Brain pericyte (primary cell): Measurements from ENCODE around the gene ELF2.
"Not testable (repeated sequence)": the region's sequence is repeated elsewhere in the genome, so short reads cannot be mapped to it uniquely, and the experiment has no call there.

Experiments
- DNase-seq: peaks from one replicate; pipeline ENCODE4 v3.0.0-alpha.2; 2012; ENCODE audit warnings: low read depth, low spot score

ELF2 gene

DNA sequence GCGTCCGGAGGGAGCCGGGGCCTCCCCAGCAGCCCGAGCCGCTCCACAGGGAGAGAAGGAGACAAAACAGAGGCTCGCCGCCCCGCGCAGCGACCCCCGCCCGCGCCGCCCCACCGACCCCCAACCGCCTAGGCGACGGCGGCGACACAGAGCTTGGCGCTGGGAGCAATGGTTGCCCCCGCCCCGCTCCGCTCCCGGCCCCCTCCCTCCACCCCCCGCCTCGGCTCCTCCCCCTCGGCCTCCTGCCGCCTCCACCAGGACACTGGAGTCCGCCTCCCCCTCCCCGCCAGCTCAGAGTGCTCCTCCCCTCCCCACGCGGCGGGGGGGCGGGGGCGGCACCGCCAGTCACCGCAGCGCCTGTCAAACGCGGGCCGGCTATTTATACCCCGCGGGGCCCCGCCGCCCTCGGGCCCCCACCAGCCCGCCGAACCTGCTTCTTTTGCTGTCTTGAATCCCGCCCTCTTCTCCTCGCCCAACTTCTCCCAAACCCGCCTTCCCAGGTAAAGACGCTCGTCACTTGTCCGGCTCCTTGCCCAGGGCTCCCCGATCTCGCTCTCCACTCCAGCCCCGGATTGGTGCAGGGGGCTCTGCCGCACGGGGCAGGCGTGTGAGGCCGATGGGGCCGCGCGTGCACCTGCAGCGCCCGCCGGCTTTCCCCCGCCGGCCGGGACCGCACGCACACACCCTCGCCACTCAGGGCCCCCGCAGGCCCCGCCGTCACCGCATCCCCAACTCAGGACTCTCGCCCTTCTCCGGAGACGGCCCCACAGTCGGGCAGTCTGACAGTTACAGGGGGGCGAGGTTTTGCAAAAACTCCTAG, at the start of gene ELF2:
ELF2 (minus strand) TSS at position 170 of the 820 bp plus-strand sequence. CDS start 39,517 bp downstream, outside the sequence.
- DNase-seq: no peak

DNA sequence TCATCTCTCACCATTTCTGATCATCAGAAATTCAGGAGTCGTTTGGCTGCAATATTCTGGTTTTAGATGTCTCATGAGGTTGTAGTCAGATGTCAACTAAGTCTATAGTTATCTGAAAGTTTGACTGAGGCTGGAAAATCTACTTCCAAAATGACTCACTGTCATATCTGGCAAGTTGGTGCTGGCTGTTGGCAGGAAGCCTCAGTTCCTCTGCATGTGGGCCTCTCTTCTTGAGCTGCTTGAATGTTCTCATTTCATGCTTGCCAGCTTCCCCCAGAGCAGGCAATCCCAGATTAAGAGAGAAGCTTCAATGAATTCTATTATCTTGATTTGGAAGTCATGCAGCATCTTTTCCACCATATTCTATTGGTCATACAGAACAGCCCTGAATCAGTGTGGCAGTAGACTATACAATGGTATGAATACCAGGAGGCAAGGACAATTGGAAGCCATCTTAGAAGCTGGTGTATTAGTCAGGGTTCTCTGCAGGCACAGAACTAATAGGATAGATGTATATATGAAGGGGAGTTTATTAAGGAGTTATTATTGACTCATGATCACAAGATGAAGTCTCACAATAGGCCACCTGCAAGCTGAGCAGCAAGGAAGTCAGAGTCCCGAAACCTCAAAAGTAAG, 46.8 kb upstream of the ELF2 start:
- no peak for DNase-seq

DNA sequence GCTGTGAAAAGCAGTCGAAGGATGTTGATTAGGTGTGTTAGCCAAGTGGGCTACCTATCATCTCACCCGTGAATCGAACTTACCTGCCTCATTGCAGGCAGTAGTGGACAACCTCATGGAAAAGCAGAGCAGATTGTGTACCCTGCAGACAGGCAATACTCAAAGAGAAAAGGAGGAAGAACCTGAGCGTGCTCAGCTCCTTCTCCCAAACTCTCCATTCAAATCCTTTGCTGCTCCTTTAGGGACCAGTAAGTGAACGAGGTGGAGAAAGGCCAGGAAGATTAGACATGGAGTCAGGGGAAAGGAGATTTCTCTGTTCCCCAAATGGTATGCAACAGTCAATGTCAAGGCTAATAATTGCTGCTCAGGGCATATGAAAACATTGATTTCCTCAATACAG, 45.2 kb upstream of the ELF2 start:
- DNase-seq: no peak

DNA sequence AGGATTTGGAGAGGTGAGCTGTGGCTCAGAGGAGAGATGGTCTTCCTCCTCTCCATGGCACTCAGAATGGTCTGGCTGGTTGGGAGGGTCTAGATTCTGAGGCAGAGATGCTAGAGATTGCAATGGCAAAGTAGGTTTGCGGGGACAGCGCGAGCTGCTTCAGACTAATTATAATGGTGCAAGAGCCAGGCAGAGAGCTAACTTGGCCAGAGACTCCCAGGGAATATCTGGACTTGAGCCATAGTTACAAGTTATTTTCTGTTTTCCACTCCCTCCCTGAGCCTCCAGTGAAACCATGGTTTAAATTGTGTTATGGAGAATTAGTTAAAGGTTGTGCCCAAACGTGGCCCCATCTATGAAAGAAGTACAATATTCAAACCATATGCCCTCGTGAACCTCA, 44.7 kb upstream of the ELF2 start:
- DNase-seq: no peak

DNA sequence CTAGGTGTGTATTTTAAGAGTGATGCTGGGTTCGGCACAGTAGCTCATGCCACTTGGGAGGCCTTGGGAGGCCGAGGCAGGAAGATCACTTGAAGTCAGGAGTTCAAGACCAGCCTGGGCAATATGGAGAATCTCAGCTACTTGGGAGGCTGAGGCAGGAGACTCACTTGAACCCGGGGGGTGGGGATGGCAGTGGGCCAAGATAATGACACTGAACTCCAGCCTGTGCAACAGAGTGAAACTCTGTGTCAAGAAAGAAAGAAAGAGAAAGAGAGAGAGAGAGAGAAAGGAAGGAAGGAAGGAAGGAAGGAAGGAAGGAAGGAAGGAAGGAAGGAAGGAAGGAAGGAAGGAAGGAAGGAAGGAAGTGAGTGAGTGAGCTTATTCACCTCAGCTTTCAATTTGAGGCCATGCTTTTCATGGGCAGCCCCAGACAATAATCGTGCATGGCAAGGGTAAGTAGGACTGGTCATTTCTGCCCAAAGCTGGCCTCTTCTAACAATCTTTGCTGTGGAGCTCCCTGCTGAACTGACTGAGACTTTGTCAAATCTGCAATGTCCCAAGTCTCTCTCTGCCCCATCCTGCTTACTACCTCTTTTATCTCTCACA, 42.5 kb upstream of the ELF2 start:
- no peak for DNase-seq

DNA sequence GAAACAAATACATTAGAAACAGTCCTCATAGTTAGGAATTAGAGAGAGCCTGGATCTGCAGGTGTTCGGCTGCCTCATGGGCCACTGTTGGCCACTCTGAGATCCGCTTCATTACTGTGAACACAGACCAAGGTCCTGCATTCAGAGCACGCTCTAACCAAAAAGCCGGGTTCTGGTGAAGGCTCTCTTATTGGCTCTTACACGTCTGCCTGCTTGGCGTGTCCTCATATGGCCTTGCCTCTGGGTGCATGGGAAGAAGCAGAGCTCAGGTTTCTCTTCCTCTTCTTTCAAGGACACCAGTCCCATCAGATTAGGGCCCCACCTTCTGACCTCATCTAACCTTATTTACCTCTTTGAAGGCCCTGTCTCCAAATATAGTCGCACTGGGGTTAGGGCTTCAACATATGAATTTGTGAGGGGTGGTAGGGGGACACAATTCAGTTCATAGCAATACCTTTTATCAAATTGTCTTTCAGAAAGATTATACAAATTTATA, 37.1 kb upstream of the ELF2 start:
- no peak for DNase-seq

DNA sequence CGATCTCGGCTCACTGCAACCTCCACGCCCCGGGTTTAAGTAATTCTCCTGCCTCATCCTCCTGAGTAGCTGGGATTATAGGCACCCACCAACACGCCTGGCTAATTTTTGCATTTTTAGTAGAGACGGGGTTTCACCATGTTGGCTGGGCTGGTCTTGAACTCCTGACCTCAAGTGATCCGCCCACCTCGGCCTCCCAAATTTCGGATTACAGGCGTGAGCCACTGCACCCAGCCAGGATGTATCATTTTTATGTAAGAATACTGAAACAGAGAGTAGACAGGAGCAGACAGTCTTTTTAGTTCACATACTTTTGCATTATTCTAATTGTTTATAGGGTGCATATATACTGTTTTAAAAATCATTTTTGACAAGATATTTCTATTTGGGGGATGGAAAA, 36.6 kb upstream of the ELF2 start:
- DNase-seq: not testable (repeated sequence)

DNA sequence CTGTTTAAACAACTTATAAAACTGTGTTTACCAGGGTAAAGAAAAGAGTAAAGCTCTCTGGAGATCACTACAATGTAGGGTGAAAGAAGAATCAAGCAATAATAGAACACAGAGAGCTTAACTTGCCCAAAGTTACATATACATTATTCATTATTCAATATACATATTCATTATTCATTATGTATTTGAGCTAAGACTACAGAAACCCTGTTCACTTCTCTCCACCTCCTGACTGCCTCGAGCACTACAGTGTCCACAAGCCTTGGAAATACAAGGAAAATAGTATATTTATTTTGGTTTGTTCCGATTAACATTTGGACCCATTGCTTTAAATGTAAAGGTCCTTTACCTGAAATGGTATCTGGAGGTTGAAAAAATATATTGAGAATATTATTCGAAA, 35.9 kb upstream of the ELF2 start:
- no peak for DNase-seq

DNA sequence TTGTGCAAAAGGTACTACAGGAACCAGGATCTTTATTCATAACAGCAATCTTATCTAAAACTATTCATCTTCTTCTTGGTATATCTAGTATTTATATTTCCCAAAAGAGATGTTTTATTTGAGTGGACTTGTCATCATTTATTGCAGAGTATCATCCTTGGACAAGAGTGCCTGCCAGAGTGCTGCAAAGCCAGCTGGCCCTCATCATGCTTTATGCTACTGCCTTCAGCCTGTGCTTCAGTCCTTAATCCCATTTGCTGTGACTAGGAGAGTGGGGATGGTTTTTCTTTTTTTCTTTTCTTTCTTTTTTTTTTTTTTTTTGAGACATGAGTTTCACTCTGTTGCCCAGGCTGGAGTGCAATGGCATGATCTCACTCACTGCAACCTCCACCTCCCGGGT, 33.5 kb upstream of the ELF2 start:
- DNase-seq: no peak

DNA sequence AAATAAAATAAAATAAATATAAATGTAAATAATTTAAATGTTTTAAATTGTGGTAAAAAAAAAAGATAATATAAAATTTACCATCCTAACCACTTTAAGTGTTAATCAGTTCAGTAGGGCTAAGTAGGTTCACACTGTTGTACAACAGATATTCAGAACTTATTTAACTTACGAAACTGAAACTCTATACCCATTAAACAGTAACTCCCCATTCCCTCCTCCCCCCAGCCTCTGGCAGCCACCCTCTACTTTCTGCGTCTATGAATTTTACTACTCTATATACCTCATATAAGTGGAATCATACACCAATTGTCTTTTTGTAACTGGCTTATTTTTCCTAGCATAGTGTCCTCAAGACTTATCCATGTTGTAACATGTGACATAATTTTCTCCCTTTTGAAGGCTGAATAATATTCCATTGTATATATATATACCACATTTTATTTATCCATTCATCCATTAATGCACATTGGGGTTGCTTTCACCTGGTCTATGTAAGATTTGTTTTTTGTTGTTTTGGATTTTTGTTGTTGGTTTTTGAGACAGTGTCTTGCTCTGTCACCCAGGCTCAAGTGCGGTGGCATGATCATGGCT, 32.5 kb upstream of the ELF2 start:
- DNase-seq: no peak

DNA sequence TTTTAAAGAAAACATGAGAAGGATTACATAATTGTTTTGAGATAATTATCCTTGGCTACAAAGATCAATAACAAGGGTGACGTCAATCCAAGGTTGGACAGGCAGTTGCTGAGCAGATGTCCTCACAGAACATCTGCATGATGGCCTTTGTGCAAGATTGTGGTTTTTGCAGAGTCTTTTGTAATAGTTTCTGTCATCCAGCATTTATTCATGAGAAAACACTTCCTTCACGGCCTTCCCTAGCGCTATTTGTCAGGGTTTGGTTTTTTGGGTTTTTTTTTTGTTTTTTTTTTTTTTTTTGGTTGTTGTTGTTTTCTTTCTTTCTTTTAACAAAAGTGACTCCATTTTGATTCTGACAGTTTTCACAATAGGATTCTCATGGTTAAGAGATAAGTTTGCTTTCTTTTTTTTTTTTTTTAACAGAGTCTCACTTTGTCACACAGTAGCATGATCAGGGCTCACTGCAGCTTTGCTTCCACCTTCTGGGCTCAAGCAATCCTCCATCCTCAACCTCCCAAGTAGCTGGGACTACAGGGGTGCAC, 31.5 kb upstream of the ELF2 start:
- DNase-seq: no peak

DNA sequence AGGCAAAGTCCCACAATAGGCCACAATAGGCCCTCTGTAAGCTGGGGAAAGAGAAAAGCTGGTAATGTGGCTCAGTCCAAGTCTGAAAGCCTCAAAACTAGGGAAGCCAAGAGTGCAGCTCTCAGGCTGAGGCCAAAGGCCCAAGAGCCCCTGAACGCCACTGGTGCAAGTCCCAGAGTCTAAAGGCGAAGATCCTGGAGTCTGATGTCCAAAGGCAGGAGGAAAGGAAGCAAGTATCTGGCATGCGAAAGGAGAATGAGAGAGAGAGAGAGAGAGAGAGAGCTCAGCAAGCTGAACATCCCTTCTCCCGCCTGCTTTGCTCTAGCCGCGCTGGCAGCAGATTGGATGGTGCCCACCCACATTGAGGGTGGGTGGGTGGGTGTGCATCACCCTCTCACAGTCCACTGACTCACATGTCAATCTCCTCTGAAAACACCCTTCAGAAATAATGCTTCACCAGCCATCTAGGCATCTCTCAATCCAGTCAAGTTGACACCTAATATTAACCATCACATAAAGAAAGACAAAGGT, 30.9 kb upstream of the ELF2 start:
- DNase-seq: no peak

DNA sequence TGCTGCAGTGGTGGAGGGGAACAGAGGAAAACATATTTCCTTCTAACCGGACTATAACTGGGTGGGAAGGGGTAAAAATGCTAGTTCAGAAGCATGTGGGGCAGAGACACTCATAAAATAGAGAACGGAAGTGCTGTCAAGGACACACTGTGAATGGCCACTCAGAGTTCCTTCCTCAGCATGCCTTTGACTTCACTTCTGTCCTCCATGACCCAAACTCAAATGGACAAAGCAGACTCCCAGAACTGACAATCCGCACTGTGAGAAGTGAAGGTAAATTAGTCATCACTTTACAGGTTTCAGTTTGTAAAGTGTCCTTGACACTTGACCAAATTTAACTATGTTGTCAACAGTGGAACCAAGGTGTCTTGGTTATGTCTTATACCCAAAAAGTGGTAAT, 30.2 kb upstream of the ELF2 start:
- DNase-seq: no peak

DNA sequence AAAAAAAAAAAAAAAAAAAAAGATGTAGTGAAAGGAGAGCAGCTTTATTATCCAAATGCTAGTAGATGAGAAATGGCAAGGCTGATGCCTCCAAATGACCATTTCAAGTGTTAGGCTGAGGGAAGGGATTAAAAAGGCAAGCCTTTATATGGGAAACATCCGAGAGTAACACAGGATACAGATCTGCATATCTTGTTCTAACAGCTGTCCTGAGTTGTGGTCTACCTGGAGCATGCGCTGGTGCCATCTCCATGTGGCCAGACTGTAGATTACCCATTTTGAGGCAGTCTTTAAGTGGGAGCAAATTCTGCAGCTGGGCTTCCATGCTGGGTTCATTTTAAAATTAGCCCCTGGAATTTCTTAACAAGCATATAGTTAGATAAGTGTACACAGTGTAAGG, 26.0 kb upstream of the ELF2 start:
- DNase-seq: no peak

DNA sequence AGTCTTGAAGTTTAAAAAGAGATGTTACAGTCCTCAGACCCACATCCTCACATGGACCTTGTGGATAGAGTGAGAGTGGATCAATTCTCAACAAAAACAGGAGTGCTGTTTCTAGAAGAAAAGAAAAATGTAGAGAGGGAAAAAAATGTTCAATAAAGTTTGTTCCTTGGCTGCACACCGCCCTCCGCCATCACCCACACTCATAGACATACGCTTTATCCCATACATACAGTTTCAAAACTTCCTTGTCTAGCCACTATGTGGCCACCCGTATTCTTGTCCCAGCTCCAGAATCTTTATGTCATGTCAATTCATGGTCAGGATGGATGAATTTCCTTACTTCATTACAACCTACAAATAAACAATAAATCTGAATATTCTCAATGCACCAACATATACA, 23.5 kb upstream of the ELF2 start:
- DNase-seq: no peak

DNA sequence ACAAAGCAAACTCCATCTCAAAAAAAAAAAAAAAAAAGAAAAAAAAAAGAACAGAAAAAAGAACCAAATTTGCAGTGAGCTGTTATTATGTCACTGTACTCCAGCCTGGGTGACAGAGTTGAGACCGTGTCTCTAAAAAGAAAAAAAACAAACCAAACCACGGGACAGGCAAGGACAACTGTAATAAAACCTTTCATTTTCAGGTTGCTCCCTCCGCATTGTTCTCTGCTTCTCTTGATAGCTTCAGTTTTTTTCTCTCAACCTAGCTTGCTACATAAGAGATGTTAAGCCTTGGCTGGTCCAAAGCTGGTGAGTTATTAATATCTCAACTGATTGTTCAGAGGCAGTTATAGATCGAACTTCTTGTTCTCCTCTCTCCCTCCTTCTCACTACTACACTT, 23.1 kb upstream of the ELF2 start:
- DNase-seq: no peak

DNA sequence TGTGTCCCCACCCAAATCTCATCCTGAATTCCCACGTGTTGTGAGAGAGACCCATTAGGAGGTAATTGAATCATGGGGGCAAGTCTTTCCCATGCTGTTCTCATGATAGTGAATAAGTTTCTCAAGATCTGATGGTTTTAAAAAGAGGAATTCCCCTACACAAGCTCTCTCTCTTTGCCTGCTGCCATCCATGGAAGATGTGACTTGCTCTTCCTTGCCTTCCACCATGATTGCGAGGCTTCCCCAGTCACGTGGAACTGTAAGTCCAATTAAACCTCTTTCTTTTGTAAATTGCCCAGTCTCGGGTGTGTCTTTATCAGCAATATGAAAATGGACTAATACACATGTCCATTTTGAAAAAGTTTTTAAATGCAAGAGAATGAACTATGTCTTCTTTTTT, 20.2 kb upstream of the ELF2 start:
- DNase-seq: not testable (repeated sequence)

DNA sequence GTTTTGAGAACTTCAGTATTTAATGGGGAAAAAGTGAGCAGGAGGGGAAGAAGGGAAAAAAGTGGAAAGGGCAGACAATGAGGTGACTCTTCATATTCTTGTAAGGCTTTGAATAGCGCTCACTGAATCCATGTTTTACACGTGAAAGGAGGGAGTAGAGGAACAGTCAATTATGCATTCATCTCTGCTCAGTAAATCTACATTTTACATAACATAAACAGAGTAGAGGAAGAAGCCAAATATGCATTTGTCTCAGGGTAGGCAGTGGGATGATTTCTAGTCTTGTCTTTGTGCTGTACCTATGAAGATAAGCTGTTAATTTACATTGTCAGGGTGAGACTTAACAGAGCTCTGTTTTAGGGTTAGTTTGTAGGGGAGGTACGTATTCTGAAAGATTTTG, 19.4 kb upstream of the ELF2 start:
- DNase-seq: no peak

DNA sequence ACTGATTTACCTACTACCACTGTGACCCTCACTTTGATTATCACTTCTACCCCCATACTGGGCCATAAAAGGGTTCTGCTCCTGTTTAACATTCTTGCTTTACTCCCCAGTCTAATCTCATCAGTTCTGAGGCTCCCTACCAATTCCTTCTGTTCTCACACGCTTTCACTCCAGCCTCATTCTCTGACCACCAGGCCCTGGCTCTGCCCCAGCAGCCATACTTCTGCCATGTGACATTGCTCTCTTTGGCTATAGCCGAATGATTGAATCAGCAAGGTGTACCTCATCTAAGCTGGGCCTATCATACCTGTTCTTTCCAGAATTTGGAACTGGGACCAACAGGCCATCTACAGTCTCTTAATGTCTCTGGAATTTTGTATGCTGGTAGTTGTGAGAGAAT, 14.4 kb upstream of the ELF2 start:
- no peak for DNase-seq

DNA sequence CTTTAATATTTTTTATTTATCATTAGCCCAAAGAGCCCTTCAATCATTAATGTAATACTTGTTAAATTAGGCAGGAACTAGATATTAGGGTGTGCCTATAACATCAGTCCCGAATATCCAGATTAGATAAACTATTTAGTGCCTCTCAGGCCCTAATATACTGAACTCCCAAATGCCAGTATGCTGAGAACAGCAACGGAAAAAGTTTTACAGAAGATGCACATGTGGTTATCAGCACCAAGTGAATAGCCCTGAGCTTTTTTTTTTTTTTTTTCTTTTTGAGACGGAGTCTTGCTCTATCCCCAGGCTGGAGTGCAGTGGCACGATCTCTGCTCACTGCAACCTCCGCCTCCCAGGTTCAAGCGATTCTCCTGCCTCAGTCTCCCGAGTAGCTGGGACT, 13.0 kb upstream of the ELF2 start:
- no peak for DNase-seq

DNA sequence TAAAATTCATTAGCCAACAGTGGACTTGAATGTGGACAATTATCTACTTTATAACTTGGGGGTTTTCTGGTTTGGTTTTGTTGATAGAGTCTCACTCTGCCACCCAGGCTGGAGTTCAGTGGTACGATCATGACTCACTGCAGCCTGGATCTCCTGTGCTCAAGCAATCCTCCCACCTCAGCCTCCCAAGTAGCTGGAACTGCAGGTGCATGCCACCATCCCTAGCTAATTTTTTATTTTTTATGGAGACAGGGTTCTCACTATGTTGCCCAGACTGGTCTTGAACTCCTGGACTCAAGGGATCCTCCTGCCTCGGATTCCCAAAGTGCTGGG, 12.4 kb upstream of the ELF2 start:
- DNase-seq: no peak
